HEK293T (cell line): ENCODE data around the gene PITPNB.

Source experiments
- BHLHE40 ChIP-seq: fragments of 450-650 bp; IDR thresholded peaks from 2 replicates; pipeline ENCODE4 v1.6.1; 2016; ENCODE audit warnings: mild to moderate bottlenecking, moderate library complexity, borderline replicate concordance
- ELF4 ChIP-seq: fragments of 450-650 bp; IDR thresholded peaks from 2 replicates; pipeline ENCODE4 v1.6.1; 2017; ENCODE audit warnings: antibody characterized with exemption
- FOXK2 ChIP-seq: fragments of 450-650 bp; IDR thresholded peaks from 2 replicates; pipeline ENCODE4 v1.6.1; 2016; ENCODE audit warnings: mild to moderate bottlenecking
- FOXM1 ChIP-seq: fragments of 450-650 bp; IDR thresholded peaks from 2 replicates; pipeline ENCODE4 v1.6.1; 2017; ENCODE audit warnings: mild to moderate bottlenecking, borderline replicate concordance
- L3MBTL2 ChIP-seq: fragments of 450-650 bp; conservative IDR thresholded peaks from 2 replicates; pipeline ENCODE4 v1.6.1; 2016; ENCODE audit warnings: mild to moderate bottlenecking
- LEF1 ChIP-seq: fragments of 450-650 bp; IDR thresholded peaks from 2 replicates; pipeline ENCODE4 v1.6.1; 2017; ENCODE audit warnings: mild to moderate bottlenecking, borderline replicate concordance
- NFRKB ChIP-seq: fragments of 450-650 bp; IDR thresholded peaks from 2 replicates; pipeline ENCODE4 v1.6.1; 2016; ENCODE audit warnings: mild to moderate bottlenecking, moderate library complexity
- SP1 ChIP-seq: fragments of 450-650 bp; IDR thresholded peaks from 2 replicates; pipeline ENCODE4 v1.6.1; 2017
- SUZ12 ChIP-seq: fragments of 450-650 bp; IDR thresholded peaks from 2 replicates; pipeline ENCODE4 v1.6.1; 2016; ENCODE audit warnings: mild to moderate bottlenecking
- TF ChIP-seq, protein P1 (sequence below): fragments of 450-650 bp; IDR thresholded peaks from 2 replicates; pipeline ENCODE4 v1.6.1; 2016

DNA sequence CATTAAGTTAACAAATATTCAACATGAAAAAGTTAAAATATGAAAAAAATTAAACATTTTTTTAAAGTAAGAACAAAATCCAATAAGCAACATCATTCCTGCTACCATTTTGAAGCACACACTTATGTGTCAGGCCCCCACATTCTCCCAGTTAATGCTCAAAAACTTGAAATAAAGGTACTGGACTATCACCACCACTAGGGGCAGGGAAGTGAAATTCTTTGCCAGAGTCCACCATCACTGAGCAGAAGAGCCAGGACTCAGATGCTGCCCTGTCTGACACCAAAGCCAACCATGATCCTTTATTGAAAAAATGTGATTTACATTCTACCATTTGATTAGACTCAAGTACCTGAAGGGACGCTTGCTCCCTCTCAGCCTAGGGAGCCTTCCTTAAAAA, 39.1 kb downstream of the PITPNB start:
- TF ChIP-seq SP1: no peak
- TF ChIP-seq LEF1: no peak
- TF ChIP-seq ELF4: no peak
- no peak for TF ChIP-seq FOXM1
- no peak for TF ChIP-seq SUZ12
- TF ChIP-seq, protein P1, sequence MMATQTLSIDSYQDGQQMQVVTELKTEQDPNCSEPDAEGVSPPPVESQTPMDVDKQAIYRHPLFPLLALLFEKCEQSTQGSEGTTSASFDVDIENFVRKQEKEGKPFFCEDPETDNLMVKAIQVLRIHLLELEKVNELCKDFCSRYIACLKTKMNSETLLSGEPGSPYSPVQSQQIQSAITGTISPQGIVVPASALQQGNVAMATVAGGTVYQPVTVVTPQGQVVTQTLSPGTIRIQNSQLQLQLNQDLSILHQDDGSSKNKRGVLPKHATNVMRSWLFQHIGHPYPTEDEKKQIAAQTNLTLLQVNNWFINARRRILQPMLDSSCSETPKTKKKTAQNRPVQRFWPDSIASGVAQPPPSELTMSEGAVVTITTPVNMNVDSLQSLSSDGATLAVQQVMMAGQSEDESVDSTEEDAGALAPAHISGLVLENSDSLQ: no peak
- TF ChIP-seq L3MBTL2: no peak
- TF ChIP-seq FOXK2: no peak
- TF ChIP-seq NFRKB: no peak
- no peak for TF ChIP-seq BHLHE40
